ENCODE data around the gene KRTAP5-7.

GRCh38 chr11:71485063-71485399, 42.0 kb upstream of the KRTAP5-7 start:
- TF ChIP-seq, protein P1, sequence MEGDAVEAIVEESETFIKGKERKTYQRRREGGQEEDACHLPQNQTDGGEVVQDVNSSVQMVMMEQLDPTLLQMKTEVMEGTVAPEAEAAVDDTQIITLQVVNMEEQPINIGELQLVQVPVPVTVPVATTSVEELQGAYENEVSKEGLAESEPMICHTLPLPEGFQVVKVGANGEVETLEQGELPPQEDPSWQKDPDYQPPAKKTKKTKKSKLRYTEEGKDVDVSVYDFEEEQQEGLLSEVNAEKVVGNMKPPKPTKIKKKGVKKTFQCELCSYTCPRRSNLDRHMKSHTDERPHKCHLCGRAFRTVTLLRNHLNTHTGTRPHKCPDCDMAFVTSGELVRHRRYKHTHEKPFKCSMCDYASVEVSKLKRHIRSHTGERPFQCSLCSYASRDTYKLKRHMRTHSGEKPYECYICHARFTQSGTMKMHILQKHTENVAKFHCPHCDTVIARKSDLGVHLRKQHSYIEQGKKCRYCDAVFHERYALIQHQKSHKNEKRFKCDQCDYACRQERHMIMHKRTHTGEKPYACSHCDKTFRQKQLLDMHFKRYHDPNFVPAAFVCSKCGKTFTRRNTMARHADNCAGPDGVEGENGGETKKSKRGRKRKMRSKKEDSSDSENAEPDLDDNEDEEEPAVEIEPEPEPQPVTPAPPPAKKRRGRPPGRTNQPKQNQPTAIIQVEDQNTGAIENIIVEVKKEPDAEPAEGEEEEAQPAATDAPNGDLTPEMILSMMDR (IDR thresholded peaks at IDR 0.05) = no peak
- no peak for TF ChIP-seq EZH2 (IDR thresholded peaks at IDR 0.05)
- no peak for TF ChIP-seq EZH2phosphoT487 (IDR thresholded peaks at IDR 0.05)
